ENCODE results near the gene CD46. TPM values are rescaled to one million over a fixed set of nuclear protein-coding genes. Genes with fewer than 3 reads are reported as not detected.

The CD46 gene
- total RNA-seq, 1 experiment from 2014 or later = 100 TPM

DNA sequence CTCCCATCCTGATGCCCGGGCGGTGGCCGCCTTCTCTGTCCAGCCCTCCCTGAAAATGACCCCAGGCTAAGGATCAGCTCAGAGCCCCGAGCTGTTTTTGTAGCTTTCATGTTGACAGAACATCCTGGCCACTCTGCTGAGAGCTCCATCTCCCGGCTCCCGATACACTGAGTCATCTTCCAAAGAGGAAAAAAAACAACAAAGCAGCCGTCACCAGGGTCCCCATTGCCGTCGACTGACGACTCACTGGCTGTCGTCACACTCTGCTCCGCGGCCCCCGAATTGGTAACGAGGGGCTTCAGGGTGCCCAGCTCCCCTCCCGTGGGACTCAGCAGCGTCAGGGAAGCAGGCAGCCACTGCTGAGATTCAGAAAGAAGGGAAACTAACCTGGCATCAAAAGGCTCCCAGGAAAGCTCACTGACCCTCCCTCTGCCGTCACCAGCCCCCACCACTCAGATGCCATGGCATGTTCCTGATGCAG lies 67.2 kb downstream of the CD46 start:
- H3K9ac ChIP-seq (ENCODE audit: low read length) = no peak overlapping the region
- no peaks in the 10 kb centered on the region for H3K27me3 ChIP-seq (ENCODE audit: insufficient read depth, low read length)
- TF ChIP-seq EGR1 (IDR thresholded peaks at IDR 0.05; ENCODE audit: low read depth) (no peak), POLR2A (IDR thresholded peaks at IDR 0.05; ENCODE audit: borderline replicate concordance, extremely low read depth, insufficient read depth, insufficient read length) (no peak), REST (IDR thresholded peaks at IDR 0.05; ENCODE audit: low read depth) (no peak), CBX3 (IDR thresholded peaks at IDR 0.05; ENCODE audit: low read depth) (no peak), EZH2phosphoT487 (IDR thresholded peaks at IDR 0.05; ENCODE audit: borderline replicate concordance) (no peak), POLR2AphosphoS5 (IDR thresholded peaks at IDR 0.05; ENCODE audit: low read depth, low read length) (no peak), SRF (IDR thresholded peaks at IDR 0.05; ENCODE audit: low read depth) (no peak), EZH2 (IDR thresholded peaks at IDR 0.05) (no peak), FOSL1 (IDR thresholded peaks at IDR 0.05; ENCODE audit: low read depth) (no peak), ELF1 (IDR thresholded peaks at IDR 0.05; ENCODE audit: borderline replicate concordance, low read depth) (no peak), TCF7L2 (IDR thresholded peaks at IDR 0.05; ENCODE audit: borderline replicate concordance, extremely low read depth, insufficient read depth, insufficient read length) (no peak), ZNF274 (IDR thresholded peaks at IDR 0.05; ENCODE audit: low read depth, low read length) (no peak), CEBPB (IDR thresholded peaks at IDR 0.05; ENCODE audit: low read depth) (no peak), RAD21 (IDR thresholded peaks at IDR 0.05; ENCODE audit: low read depth) (no peak), SP1 (IDR thresholded peaks at IDR 0.05; ENCODE audit: low read depth) (no peak), SIN3A (IDR thresholded peaks at IDR 0.05; ENCODE audit: low read depth) (no peak)
- TF ChIP-seq, protein P1, sequence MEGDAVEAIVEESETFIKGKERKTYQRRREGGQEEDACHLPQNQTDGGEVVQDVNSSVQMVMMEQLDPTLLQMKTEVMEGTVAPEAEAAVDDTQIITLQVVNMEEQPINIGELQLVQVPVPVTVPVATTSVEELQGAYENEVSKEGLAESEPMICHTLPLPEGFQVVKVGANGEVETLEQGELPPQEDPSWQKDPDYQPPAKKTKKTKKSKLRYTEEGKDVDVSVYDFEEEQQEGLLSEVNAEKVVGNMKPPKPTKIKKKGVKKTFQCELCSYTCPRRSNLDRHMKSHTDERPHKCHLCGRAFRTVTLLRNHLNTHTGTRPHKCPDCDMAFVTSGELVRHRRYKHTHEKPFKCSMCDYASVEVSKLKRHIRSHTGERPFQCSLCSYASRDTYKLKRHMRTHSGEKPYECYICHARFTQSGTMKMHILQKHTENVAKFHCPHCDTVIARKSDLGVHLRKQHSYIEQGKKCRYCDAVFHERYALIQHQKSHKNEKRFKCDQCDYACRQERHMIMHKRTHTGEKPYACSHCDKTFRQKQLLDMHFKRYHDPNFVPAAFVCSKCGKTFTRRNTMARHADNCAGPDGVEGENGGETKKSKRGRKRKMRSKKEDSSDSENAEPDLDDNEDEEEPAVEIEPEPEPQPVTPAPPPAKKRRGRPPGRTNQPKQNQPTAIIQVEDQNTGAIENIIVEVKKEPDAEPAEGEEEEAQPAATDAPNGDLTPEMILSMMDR (IDR thresholded peaks at IDR 0.05 in 2 of 3, conservative IDR thresholded peaks at IDR 0.05 in 1 of 3; ENCODE audit: borderline replicate concordance in 1 of 3, insufficient read depth in 1 of 3, low read depth in 2 of 3, low read length in 2 of 3) = no peak
- peaks cover 0 to 17% of the 10 kb centered on the region in 2 experiments; a peak in 2 of 4 replicates for H3K36me3 ChIP-seq (ENCODE audit: control insufficient read depth in 1 of 2, insufficient read depth in 2 of 2, low read length in 2 of 2)
- H2AFZ ChIP-seq (ENCODE audit: low read depth, low read length, poor library complexity, severe bottlenecking) = no peak overlapping the region
- ChIA-PET POLR2A (no interaction called here), RAD21 (ENCODE audit: low non-redundant PET in 1 of 2, low total read pairs in 2 of 2, uncharacterized antibody in 2 of 2, unreplicated experiment in 2 of 2) (interaction anchor here in 1 of 2 experiments (0.6 kb wide), 1 partner anchor 144 kb away, joined by 5 read pairs; no protein-coding TSS in a partner anchor), CTCF (interaction anchor here (0.7 to 1.2 kb wide), 2 partner anchors 22 to 50 kb away, joined by 3 to 4 read pairs; no protein-coding TSS in a partner anchor)
- intact Hi-C loops (cut with micrococcal nuclease) = no loop called here
- H3K4me3 ChIP-seq (replicated peaks in 1 of 2; ENCODE audit: low read depth in 1 of 2, low read length in 2 of 2) = no peak overlapping the region
- DNase-seq (ENCODE audit: low read depth, low spot score) (no peak), ATAC-seq (no peak)
- no TSS peak for BruUV-seq (replicated peaks)
- no peaks in the 10 kb centered on the region for H4K20me1 ChIP-seq (ENCODE audit: insufficient read depth)
- no peaks in the 10 kb centered on the region for H3K9me2 ChIP-seq (ENCODE audit: insufficient read depth)
- H3K27ac ChIP-seq (ENCODE audit: low read depth, low read length) = no peak overlapping the region
- no peak overlapping the region for H3K4me2 ChIP-seq (ENCODE audit: low read length)
- no peaks in the 10 kb centered on the region for H3K9me3 ChIP-seq (ENCODE audit: control insufficient read depth in 1 of 2, insufficient read depth in 1 of 2, low read depth in 1 of 2, low read length in 2 of 2)
- H3K4me1 ChIP-seq (ENCODE audit: control insufficient read depth in 1 of 2, insufficient read depth in 2 of 2, low read length in 2 of 2) = peaks cover under 1 to 22% of the 10 kb centered on the region in 2 experiments; a peak in 3 of 4 replicates
- peaks cover 7% of the 10 kb centered on the region; the same call in 1 of the 2 replicates for H3K79me2 ChIP-seq (ENCODE audit: insufficient read depth, low read length)

Measured in HCT116 (cell line).